Measurements from ENCODE around the gene VIT. TPM values are rescaled to one million over a fixed set of nuclear protein-coding genes. Genes with fewer than 3 reads are reported as not detected.

The VIT gene
- total RNA-seq, 4 donors from 2014 or later = 17.0 to 32.3 (median 28.7) TPM

GRCh38 chr2:36733215-36733614 is 36.7 kb downstream of the VIT start:
- 91% methylated on average over 3 of the region's 3 CpGs for WGBS
- Histone ChIP-seq H3K4me1 (peaks cover 0 to 16% (median 13%) of the 10 kb centered on the region in 4 donors), H3K27ac (replicated peaks in 1 of 4) (no peak overlapping the region)

GRCh38 chr2:36734304-36734703 is 37.8 kb downstream of the VIT start:
- Histone ChIP-seq H3K36me3 (no peaks in the 10 kb centered on the region), H3K4me3 (no peak overlapping the region), H3K9me3 (peaks cover 0 to 6% (median 0%) of the 10 kb centered on the region in 4 donors), H3K4me1 (peaks cover 0 to 16% (median 13%) of the 10 kb centered on the region in 4 donors), H3K27ac (replicated peaks in 1 of 4) (no peak overlapping the region), H3K27me3 (no peaks in the 10 kb centered on the region)
- 76% methylated on average over 2 of the region's 2 CpGs for WGBS
- intact Hi-C loops (cut with DNase I) = no loop called here
- DNase-seq (ENCODE audit: extremely low spot score) = no peak
- TF ChIP-seq EP300 (IDR thresholded peaks at IDR 0.05) (no peak), CTCF (IDR thresholded peaks at IDR 0.05) (no peak), POLR2AphosphoS5 (IDR thresholded peaks at IDR 0.05) (no peak), POLR2A (IDR thresholded peaks at IDR 0.05; ENCODE audit: low read depth) (no peak)

More at GRCh38 chr2:36733215-36733614, 36.7 kb downstream of the VIT start:
- intact Hi-C loops (cut with DNase I) = no loop called here
- Histone ChIP-seq H3K36me3 (no peaks in the 10 kb centered on the region), H3K27me3 (no peaks in the 10 kb centered on the region), H3K4me3 (no peak overlapping the region), H3K9me3 (peaks cover 0 to 6% (median 0%) of the 10 kb centered on the region in 4 donors)
- TF ChIP-seq CTCF (IDR thresholded peaks at IDR 0.05) = no peak
- TF ChIP-seq POLR2A (IDR thresholded peaks at IDR 0.05; ENCODE audit: low read depth) = no peak
- no peak for TF ChIP-seq POLR2AphosphoS5 (IDR thresholded peaks at IDR 0.05)
- TF ChIP-seq EP300 (IDR thresholded peaks at IDR 0.05) = no peak
- no peak for DNase-seq (ENCODE audit: extremely low spot score)

GRCh38 chr2:36737131-36737750 is 40.7 kb downstream of the VIT start:
- H3K4me3 ChIP-seq = no peak overlapping the region
- TF ChIP-seq EP300 (IDR thresholded peaks at IDR 0.05) (no peak), CTCF (IDR thresholded peaks at IDR 0.05) (no peak), POLR2AphosphoS5 (IDR thresholded peaks at IDR 0.05) (no peak)
- intact Hi-C loops (cut with DNase I) = no loop called here
- H3K36me3 ChIP-seq = no peaks in the 10 kb centered on the region
- H3K27me3 ChIP-seq = no peaks in the 10 kb centered on the region
- H3K4me1 ChIP-seq = peaks cover 0 to 2% (median 0%) of the 10 kb centered on the region in 4 donors
- DNase-seq (ENCODE audit: extremely low spot score) = no peak
- no peak overlapping the region for H3K27ac ChIP-seq (replicated peaks in 1 of 4)
- 64% methylated on average over 4 of the region's 4 CpGs for WGBS
- no peaks in the 10 kb centered on the region for H3K9me3 ChIP-seq

GRCh38 chr2:36740061-36740460 is 43.6 kb downstream of the VIT start:
- no peaks in the 10 kb centered on the region for H3K36me3 ChIP-seq
- TF ChIP-seq POLR2AphosphoS5 (IDR thresholded peaks at IDR 0.05) (no peak), EP300 (IDR thresholded peaks at IDR 0.05) (no peak), CTCF (IDR thresholded peaks at IDR 0.05) (no peak), POLR2A (IDR thresholded peaks at IDR 0.05; ENCODE audit: low read depth) (no peak)
- intact Hi-C loops (cut with DNase I) = no loop called here
- H3K4me3 ChIP-seq = no peak overlapping the region
- H3K27ac ChIP-seq (replicated peaks in 1 of 4) = no peak overlapping the region
- 55% methylated on average over 5 of the region's 5 CpGs for WGBS
- no peaks in the 10 kb centered on the region for H3K4me1 ChIP-seq
- no peak for DNase-seq (ENCODE audit: extremely low spot score)
- no peaks in the 10 kb centered on the region for H3K27me3 ChIP-seq
- peaks cover 0 to 5% (median 0%) of the 10 kb centered on the region in 4 donors for H3K9me3 ChIP-seq

All from esophagus muscularis mucosa (tissue), 4 donors.